Eye (tissue), 1 donor: ENCODE results near the gene HSP90B1.

ENCODE experiments used
- DNase-seq: peaks from one replicate; pipeline ENCODE4 v3.0.0-alpha.2; 2015

The HSP90B1 gene

DNA sequence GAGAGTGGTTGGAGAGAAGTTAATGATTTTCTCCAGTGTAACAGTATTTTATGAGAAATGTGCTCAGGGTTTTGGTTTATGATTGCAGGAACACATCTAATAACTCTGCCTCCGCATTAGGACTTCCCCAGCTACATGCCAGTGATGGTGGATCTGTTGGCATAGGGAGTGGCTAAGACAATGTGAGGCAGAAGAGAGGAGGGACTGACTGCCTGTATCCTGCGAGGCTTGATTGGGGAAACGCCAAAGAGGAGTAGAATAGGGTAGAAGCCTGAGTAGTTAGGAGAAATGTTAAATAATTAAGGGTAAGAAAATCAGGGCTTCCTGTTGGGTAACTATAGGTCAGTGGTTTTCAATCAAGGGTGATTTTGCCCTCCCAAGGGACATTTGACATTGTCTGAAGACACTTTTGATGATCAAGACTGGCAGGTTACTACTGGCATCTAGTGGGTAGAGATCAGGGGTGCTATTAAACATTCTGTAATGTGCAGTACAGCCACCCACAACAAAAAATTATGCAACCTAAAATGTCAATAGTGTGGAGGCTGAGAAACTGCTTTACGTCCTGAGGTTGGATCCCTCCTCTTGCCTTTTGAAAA lies 48.3 kb downstream of the HSP90B1 start:
- no peak for DNase-seq

DNA sequence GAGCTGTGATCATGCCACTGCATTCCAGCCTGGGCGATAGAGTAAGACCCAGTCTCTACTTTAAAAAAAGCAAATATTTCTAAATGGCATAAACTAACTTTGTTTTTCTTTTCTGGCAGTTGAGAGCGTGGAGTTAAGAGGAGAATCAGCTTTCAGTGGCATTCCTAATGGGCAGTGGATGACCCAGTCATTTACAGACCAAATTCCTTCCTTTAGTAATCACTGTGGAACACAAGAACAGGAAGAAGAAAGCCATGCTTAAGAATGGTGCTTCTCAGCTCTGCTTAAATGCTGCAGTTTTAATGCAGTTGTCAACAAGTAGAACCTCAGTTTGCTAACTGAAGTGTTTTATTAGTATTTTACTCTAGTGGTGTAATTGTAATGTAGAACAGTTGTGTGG lies 56.6 kb downstream of the HSP90B1 start:
- peak; percentile 28 for DNase-seq

DNA sequence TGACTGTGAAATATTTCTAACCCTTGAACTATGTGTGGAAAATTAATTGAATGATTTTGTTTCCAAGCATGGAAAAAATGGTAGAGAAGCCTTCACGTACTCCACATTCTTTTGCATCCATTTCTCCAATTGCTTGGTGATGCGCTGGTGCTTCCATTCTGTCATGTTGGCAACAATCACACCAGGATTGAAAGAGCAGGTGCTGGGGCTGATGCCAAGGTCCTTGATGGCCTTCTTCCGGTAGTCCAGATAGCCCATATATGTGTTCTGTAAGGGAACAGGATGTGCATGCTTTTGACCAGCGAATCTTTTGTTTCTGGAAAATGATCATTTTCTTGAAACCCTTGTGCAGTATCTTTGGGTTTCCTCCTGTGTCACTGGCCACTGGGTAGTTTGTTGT lies 64.0 kb downstream of the HSP90B1 start:
- no peak for DNase-seq

DNA sequence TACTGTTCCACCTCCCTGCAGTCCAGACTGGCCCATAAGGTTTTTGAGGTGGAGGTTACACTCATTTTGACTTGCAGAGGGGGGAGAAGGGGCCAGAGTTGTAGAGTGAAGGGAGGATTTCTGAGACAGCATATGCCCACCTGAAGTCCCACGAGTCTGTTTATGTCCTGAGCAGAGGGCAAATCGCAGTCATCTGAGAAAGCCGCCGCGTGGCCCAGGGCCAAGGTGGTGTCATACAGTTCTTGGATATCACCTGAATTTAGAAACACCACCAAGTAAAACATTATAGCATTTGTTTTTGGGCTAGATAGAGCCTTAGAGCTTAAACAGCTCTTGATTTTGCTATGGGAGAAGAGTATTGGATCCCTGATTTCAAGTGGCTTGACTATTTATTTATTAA lies 66.4 kb downstream of the HSP90B1 start:
- DNase-seq: no peak

DNA sequence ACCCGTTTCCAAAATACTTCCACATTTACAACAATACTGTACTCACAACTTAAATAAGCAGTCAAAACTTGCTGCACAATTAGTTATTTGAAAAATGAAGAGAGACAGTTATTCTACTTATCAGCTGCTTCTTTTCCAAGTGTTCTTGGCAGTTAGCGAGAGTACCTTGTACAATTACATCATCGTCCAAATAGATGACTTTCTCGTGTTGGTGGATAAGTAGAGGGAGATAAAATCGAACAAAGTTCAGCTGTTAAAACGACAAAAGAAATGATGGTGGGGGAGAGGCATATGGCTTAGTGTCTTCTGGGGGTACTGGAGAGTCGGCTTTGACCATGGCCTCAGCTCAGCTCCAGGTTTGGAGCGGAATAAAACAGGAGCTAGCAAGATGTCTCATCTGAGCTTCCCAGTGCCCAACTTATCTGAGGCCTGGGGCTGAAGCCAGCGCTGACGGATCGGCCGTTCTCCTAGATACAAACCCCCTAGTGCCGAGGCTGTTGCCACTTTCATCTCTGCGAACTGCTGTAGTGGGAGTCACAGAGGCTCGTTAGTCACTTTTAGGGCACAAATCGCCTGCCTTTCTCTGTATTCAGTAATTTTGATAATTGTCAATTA lies 67.2 kb downstream of the HSP90B1 start:
- peak; percentile 23 for DNase-seq
